ENCODE measurements around the gene RFC3. TPM values are rescaled to one million over a fixed set of nuclear protein-coding genes. Genes with fewer than 3 reads are reported as not detected.
"Not testable (repeated sequence)": the region's sequence is repeated elsewhere in the genome, so short reads cannot be mapped to it uniquely, and the experiment has no call there.

Gene RFC3, protein sequence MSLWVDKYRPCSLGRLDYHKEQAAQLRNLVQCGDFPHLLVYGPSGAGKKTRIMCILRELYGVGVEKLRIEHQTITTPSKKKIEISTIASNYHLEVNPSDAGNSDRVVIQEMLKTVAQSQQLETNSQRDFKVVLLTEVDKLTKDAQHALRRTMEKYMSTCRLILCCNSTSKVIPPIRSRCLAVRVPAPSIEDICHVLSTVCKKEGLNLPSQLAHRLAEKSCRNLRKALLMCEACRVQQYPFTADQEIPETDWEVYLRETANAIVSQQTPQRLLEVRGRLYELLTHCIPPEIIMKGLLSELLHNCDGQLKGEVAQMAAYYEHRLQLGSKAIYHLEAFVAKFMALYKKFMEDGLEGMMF
- 10 to 100 TPM; 51.6 TPM for total RNA-seq

DNA sequence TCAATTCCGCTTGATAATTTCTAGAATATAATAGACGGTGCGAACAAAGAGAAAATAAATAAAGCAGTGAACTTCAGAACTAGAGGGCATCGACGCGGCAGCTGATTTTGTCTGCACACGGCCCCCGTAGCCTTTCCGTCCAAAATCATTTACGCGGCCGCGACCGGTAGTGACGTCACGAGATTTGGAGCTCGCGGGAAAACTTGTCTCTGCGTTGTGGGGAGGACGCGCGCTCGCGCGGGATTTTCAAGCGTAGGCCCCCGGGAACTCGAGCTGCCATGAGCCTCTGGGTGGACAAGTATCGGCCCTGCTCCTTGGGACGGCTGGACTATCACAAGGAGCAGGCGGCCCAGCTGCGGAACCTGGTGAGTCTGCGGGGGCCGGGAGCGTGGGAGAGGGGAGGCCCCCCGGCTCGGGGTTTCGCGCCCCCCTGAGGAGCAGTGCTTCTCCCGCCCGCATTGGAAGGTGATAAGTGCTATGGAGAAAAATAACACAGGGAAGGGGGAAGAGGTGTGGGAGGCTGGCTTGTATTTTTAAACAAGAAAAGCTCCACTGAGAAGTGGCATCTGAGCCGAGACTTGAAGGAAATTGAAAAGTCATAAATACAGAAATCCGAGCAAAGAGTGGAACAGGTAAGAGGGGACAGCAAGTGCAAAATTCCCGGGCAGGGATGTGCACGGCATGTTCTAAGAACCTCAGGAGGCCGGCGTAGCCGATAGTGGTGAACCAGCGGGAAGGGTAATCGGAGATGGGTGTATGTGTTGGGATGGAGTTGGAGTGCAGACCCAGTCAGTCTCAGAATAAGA, at the start of gene RFC3:
Gene RFC3 (plus strand): TSS at position 249 of the 806 bp plus-strand sequence. CDS start 30 bp downstream, at position 279.
- Mint-ChIP-seq H3K9me3 (no peaks in the 10 kb centered on the region), H3K4me1 (ENCODE audit: low read depth) (peaks cover 27% of the 10 kb centered on the region), H3K36me3 (ENCODE audit: low read depth) (peaks cover 29% of the 10 kb centered on the region), H3K27me3 (ENCODE audit: low read depth) (no peaks in the 10 kb centered on the region), H3K27ac (peak within 1 kb of the TSS; percentile 90), H3K4me3 (peak within 1 kb of the TSS; percentile 94)
- peak; percentile 96 for DNase-seq
- CTCF ChIA-PET = interaction anchor here (0.5 to 0.7 kb wide), 2 partner anchors 31 to 69 kb away, joined by 3 read pairs; no protein-coding TSS in a partner anchor
- intact Hi-C loops (cut with micrococcal nuclease) = loop anchor here (1.0 to 10.0 kb wide), 8 partner anchors 31 to 1391 kb away; partner anchors contain the start of genes NBEA and PDS5B

DNA sequence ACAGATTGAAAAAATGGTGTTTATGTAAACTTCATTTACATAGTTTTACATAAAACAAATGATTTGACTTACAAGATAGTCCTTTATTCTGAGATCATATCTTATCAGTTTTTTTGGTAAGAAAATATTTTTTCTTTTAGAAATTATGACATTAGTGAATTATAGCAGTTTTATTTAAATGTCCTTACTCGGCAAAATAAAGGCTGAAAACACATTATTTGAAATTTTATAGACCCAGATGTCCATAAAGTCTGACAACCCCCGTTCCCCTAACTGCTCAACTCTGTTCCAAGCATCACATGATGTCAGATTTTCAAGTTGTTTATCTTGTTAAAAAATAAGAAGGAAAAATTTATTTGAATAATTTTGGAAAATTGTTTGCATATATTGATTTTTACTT, 46.7 kb upstream of the RFC3 start:
- DNase-seq = no peak
- intact Hi-C loops (cut with micrococcal nuclease) = no loop called here
- peaks cover 7% of the 10 kb centered on the region for H3K27me3 Mint-ChIP-seq (ENCODE audit: low read depth)
- no peaks in the 10 kb centered on the region for H3K36me3 Mint-ChIP-seq (ENCODE audit: low read depth)
- no peak overlapping the region for H3K27ac Mint-ChIP-seq
- H3K9me3 Mint-ChIP-seq = no peaks in the 10 kb centered on the region
- CTCF ChIA-PET = no interaction called here
- H3K4me3 Mint-ChIP-seq = no peak overlapping the region
- H3K4me1 Mint-ChIP-seq (ENCODE audit: low read depth) = peaks cover 2% of the 10 kb centered on the region

DNA sequence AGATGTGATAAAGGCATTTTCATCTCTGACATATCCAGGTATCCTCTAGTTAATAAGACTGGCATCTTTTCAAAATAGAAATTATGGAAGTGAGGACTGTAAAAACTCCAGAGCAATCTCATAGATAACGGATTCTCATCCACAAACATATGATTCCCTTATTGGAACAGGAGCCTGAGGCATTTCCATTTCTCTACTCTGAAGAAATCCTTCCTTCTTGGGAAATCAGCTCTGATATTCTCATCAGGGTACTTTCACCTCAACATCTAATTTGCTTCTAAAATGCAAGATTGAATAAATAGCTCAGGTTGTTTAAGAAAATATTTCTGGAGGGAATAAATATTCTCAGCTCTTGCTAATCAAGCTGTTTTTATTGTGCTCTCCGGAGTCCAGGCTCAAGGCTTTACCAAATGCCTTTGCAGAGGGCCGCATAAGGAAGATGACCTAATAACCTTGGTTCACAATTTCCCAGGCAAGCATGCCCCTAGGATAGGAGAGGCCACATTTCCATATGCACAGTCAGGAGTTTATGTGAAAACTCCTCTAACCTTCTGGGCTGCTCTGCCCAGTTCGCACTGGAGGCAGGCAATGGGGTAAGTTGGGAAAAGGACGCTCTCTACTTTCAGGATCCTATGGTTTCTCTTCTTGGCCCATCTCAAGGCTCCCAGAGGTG, 44.0 kb upstream of the RFC3 start:
- Mint-ChIP-seq H3K27me3 (ENCODE audit: low read depth) (peaks cover 2% of the 10 kb centered on the region), H3K9me3 (no peaks in the 10 kb centered on the region), H3K27ac (no peak overlapping the region), H3K36me3 (ENCODE audit: low read depth) (no peaks in the 10 kb centered on the region), H3K4me3 (no peak overlapping the region), H3K4me1 (ENCODE audit: low read depth) (peaks cover 2% of the 10 kb centered on the region)
- intact Hi-C loops (cut with micrococcal nuclease) = no loop called here
- DNase-seq = no peak
- CTCF ChIA-PET = interaction anchor here (1.1 kb wide), 1 partner anchor 14 kb away, joined by 3 read pairs; no protein-coding TSS in a partner anchor

DNA sequence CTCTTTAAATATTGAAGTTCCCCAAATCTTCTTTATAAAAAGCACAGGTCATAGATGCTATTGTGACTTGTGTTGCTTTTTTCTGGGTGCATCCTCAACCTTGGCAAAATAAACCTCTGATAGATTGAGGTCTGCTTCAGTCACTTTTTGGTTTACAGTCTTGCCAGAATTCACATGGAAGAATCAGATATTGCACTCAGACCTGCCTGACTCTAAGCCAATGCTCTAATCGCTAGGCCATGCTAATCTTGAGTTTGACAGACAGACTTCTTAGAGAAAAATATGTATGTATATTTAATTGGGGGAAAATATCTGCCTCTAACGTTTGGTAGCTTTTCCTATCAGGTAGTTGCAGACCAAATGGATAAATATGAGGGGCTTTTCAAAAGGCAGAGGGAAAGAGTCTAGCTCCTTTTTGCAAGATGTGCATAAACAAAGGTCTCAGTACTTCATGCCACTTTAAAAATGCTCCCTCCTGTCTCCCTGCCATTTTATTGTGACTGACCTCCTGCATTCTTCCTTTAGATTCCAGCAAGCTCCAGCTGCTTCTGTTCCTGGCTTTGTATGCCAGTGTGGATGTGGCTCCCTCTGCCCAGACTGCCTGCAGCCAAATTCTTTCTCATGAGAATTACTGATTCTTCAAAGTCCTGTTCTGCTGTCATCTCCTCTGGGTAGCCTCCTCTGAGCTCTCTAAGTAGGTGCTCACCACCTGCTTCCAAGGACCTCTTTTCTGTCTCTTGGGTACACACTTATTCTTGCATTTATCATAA, 42.4 kb upstream of the RFC3 start:
- Mint-ChIP-seq H3K4me3 (no peak overlapping the region), H3K4me1 (ENCODE audit: low read depth) (peaks cover 2% of the 10 kb centered on the region), H3K27ac (no peak overlapping the region), H3K36me3 (ENCODE audit: low read depth) (no peaks in the 10 kb centered on the region), H3K27me3 (ENCODE audit: low read depth) (peaks cover 2% of the 10 kb centered on the region), H3K9me3 (no peaks in the 10 kb centered on the region)
- intact Hi-C loops (cut with micrococcal nuclease) = no loop called here
- no peak for DNase-seq
- CTCF ChIA-PET = interaction anchor here (1.3 kb wide), 1 partner anchor 11 kb away, joined by 3 read pairs; no protein-coding TSS in a partner anchor

DNA sequence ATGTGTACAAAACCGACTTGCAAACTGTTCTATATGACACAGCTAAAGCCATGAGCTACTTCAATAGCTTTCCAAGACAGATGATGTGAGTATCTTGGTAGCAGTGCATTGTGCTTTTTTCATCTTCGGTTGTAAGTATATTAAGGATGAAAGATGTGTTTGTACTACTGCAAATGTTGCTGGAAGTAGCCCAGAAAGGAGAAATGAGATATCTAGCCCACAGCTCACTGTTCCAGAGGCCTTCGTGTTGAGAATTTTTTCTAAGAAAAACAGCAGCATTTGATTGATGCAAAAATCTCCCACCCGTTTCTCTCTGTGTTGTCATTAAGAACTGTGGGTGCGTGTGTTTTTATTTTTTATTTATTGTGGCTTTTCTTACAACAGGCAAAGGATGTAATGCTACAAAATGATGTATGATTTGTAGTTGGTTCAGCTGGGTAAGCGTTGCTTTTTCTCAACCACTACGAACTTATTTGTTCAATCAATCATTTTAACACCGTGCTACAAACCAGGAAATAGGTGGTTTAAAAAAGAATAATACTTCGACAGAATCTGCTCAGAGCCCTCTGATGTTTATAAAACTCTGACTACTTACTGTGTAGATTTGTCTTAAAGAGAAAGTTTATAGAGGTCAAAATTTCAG, 41.6 kb upstream of the RFC3 start:
- Mint-ChIP-seq H3K9me3 (no peaks in the 10 kb centered on the region), H3K36me3 (ENCODE audit: low read depth) (no peaks in the 10 kb centered on the region), H3K4me3 (no peak overlapping the region), H3K27me3 (ENCODE audit: low read depth) (no peaks in the 10 kb centered on the region), H3K27ac (no peak overlapping the region), H3K4me1 (ENCODE audit: low read depth) (peaks cover 2% of the 10 kb centered on the region)
- DNase-seq = no peak
- intact Hi-C loops (cut with micrococcal nuclease) = no loop called here
- CTCF ChIA-PET = interaction anchor here (0.6 to 1.3 kb wide), 2 partner anchors 10 to 713 kb away, joined by 3 read pairs; no protein-coding TSS in a partner anchor

DNA sequence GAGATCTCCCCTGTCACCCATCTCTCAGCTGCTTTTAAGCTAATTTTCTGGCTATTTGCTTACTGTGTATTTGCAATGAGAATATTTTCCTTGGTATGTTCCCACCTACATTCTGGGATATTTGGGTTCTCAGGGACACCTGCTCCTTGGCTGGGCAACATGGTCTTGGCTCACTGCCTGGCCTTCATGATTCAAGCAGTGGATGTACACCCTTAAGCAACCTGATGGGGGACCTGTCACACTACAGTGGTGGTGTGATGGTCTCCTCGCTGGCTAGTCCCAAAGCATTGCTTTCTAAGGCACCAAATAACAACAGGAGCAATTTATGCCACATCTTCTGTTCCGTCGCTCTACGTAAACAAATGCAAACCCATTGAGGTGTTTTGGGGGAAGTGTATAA, 35.3 kb upstream of the RFC3 start:
- Mint-ChIP-seq H3K4me3 (no peak overlapping the region), H3K27ac (no peak overlapping the region), H3K36me3 (ENCODE audit: low read depth) (no peaks in the 10 kb centered on the region), H3K4me1 (ENCODE audit: low read depth) (peaks cover 11% of the 10 kb centered on the region), H3K27me3 (ENCODE audit: low read depth) (no peaks in the 10 kb centered on the region), H3K9me3 (peaks cover 4% of the 10 kb centered on the region)
- CTCF ChIA-PET = no interaction called here
- DNase-seq = no peak
- intact Hi-C loops (cut with micrococcal nuclease) = no loop called here

DNA sequence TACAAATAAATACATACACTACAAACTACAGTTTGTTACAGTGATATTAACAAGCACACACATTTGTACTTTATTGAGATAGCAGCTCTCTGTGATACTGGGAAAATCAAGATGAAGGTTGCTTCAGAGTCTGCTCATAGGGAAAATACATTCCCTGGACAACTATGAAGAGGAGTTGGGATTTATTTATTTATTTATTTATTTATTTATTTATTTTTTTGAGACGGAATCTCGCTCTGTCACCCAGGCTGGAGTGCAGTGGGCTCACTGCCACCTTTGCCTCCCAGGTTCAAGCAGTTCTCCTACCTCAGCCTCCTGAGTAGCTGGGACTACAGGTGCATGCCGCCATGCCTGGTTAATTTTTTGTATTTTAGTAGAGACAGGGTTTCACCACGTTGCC, 34.7 kb upstream of the RFC3 start:
- H3K9me3 Mint-ChIP-seq; DNase-seq; intact Hi-C loops (cut with micrococcal nuclease); H3K27me3 Mint-ChIP-seq (ENCODE audit: low read depth); H3K36me3 Mint-ChIP-seq (ENCODE audit: low read depth); CTCF ChIA-PET; H3K4me3 Mint-ChIP-seq; H3K27ac Mint-ChIP-seq: not testable (repeated sequence)
- peaks cover 11% of the 10 kb centered on the region for H3K4me1 Mint-ChIP-seq (ENCODE audit: low read depth)

DNA sequence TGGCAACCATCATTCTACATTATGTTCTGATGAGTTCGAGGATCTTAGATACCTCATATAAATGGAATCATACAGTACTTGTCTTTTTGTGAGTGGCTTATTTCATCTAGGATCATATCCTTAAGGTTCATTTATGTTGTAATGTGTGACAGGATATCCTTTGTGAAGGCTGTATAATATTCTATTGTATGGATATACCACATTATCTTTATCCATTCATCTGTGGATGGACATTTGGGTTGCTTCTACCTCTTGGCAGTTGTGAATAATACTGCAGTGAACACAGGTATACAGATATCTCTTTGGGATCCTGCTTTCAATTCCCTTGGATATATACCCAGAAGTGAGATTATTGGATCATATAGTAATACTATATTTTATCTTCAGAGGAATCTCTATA, 33.2 kb upstream of the RFC3 start:
- CTCF ChIA-PET = interaction anchor here (2.3 kb wide), 1 partner anchor 16 kb away, joined by 6 read pairs; no protein-coding TSS in a partner anchor
- peaks cover 4% of the 10 kb centered on the region for H3K9me3 Mint-ChIP-seq

DNA sequence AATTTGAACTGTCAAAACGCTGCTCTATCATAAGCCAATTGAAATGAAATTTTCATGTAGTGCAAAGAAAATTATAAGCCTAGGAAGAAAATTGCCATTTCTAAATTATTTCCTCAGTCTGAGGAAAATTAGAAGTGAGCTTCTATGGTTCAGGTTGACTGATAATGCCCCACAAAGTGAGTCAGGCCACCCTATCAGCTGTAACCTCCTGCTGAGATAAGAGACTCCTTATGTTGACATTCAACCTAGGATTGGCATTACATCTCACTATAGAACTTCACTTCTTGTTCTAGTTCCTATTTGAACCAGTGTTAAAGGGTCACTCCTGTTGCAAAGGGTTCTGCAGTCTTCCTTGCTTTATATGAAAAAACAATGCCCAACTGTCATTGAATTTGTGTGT, 32.6 kb upstream of the RFC3 start:
- Mint-ChIP-seq H3K27me3 (ENCODE audit: low read depth) (no peaks in the 10 kb centered on the region), H3K36me3 (ENCODE audit: low read depth) (no peaks in the 10 kb centered on the region), H3K27ac (no peak overlapping the region), H3K4me3 (no peak overlapping the region), H3K4me1 (ENCODE audit: low read depth) (peaks cover 11% of the 10 kb centered on the region), H3K9me3 (peaks cover 4% of the 10 kb centered on the region)
- intact Hi-C loops (cut with micrococcal nuclease) = no loop called here
- CTCF ChIA-PET = interaction anchor here (2.3 kb wide), 1 partner anchor 15 kb away, joined by 6 read pairs; no protein-coding TSS in a partner anchor
- no peak for DNase-seq

More for the DNA sequence above, 33.2 kb upstream of the RFC3 start:
- no peak for DNase-seq
- no peaks in the 10 kb centered on the region for H3K36me3 Mint-ChIP-seq (ENCODE audit: low read depth)
- intact Hi-C loops (cut with micrococcal nuclease) = no loop called here
- H3K4me1 Mint-ChIP-seq (ENCODE audit: low read depth) = peaks cover 11% of the 10 kb centered on the region
- H3K4me3 Mint-ChIP-seq = no peak overlapping the region
- H3K27ac Mint-ChIP-seq = no peak overlapping the region
- H3K27me3 Mint-ChIP-seq (ENCODE audit: low read depth) = no peaks in the 10 kb centered on the region

DNA sequence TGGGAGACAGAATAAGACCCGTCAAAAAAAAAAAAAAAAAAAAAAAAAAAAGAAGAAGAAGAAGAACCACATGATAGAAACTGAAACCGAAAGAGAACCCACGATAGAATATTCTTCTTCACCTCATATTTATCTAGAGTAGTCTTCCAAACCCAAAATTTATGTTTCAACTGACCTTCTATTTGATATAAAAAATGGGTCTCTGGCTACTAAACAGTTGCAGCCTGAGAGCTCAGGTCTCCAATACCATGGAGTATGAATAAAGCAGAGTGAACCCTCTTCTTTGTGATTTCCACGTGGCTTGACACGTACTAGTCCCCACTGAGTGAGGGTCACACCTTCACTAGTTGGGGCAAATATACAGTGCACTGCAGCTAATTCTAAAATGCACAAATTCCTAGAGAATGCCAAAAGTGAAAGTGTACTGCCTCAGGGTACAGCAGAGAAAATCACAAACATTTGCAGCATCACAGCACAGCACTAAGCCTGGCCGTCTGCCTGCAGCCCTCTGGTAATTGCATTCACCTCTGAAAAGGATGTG, 30.8 kb upstream of the RFC3 start:
- no peak for DNase-seq
- H3K27ac Mint-ChIP-seq = no peak overlapping the region
- H3K36me3 Mint-ChIP-seq (ENCODE audit: low read depth) = no peaks in the 10 kb centered on the region
- H3K4me3 Mint-ChIP-seq = peak overlapping the region; percentile 57
- intact Hi-C loops (cut with micrococcal nuclease) = loop anchor here (1.0 kb wide), 1 partner anchor 31 kb away; the partner anchor contains the start of gene RFC3
- no peaks in the 10 kb centered on the region for H3K27me3 Mint-ChIP-seq (ENCODE audit: low read depth)
- CTCF ChIA-PET = interaction anchor here (0.6 to 2.3 kb wide), 2 partner anchors 13 to 167 kb away, joined by 3 to 6 read pairs; no protein-coding TSS in a partner anchor
- H3K9me3 Mint-ChIP-seq = peaks cover 2% of the 10 kb centered on the region
- peaks cover 11% of the 10 kb centered on the region for H3K4me1 Mint-ChIP-seq (ENCODE audit: low read depth)

DNA sequence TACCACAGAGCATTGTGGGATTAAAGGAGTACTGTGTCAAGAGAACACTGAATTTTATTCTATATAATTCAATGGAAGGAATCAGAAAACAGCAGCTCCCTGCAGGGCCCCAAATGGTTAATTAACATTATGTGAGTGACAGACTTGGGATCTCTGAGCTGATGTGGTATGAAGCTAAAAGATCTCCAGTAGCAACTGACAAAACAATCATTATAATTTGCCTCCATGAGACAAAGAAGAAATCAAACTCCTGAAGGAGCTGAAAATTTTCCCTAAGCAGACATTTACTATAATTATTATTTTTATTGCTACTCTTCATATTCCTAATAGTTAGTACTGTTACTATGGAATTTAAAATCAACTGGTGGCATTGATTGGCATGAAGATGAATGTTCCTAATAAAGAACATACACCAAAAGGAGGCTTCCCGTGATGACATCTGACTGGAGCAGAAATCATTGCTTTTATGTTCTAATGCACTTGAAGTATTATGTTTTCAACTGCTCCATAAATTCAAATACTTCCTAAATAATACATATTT, 28.8 kb upstream of the RFC3 start:
- no peak for DNase-seq
- CTCF ChIA-PET = no interaction called here
- H3K4me3 Mint-ChIP-seq = no peak overlapping the region
- H3K9me3 Mint-ChIP-seq = peaks cover 4% of the 10 kb centered on the region
- H3K36me3 Mint-ChIP-seq (ENCODE audit: low read depth) = no peaks in the 10 kb centered on the region
- H3K27ac Mint-ChIP-seq = no peak overlapping the region
- intact Hi-C loops (cut with micrococcal nuclease) = no loop called here
- peaks cover 11% of the 10 kb centered on the region for H3K4me1 Mint-ChIP-seq (ENCODE audit: low read depth)
- no peaks in the 10 kb centered on the region for H3K27me3 Mint-ChIP-seq (ENCODE audit: low read depth)

Data from activated naive CD4-positive, alpha-beta T cell treated with anti-CD3 and anti-CD28 coated beads for 36 hours (primary cell).